ENCODE measurements around the gene ARHGAP33.

Gene ARHGAP33

GRCh38 chr19:35783469-35784434, 8.4 kb downstream of the ARHGAP33 start:
- Histone ChIP-seq H3K9me3 (ENCODE audit: insufficient read depth, low read depth, low read length) (no peaks in the 10 kb centered on the region), H3K4me3 (ENCODE audit: low read length) (peak overlapping the region; percentile 53), H3K9ac (ENCODE audit: low read depth, low read length) (no peak overlapping the region), H3K4me1 (ENCODE audit: insufficient read depth, low read length) (no peaks in the 10 kb centered on the region), H3K27me3 (ENCODE audit: insufficient read depth, low read length) (no peaks in the 10 kb centered on the region), H3K36me3 (ENCODE audit: insufficient read depth, low read length) (no peaks in the 10 kb centered on the region), H3K27ac (ENCODE audit: low read depth, low read length) (no peak overlapping the region)
- WGBS, result 45% methylated on average over 28 of the region's 28 CpGs

- H3K9me3 ChIP-seq (ENCODE audit: insufficient read depth, low read depth, low read length), result no peaks in the 10 kb centered on the region
- WGBS, result 12% methylated on average over 41 of the region's 45 CpGs
- H3K27ac ChIP-seq (ENCODE audit: low read depth, low read length), result no peak overlapping the region
- no peaks in the 10 kb centered on the region for H3K36me3 ChIP-seq (ENCODE audit: insufficient read depth, low read length)
- peak overlapping the region; percentile 53 for H3K4me3 ChIP-seq (ENCODE audit: low read length)
- H3K4me1 ChIP-seq (ENCODE audit: insufficient read depth, low read length), result no peaks in the 10 kb centered on the region
- H3K27me3 ChIP-seq (ENCODE audit: insufficient read depth, low read length), result no peaks in the 10 kb centered on the region
- peak overlapping the region; percentile 40; the same call in 1 of the 2 replicates for H3K9ac ChIP-seq (ENCODE audit: low read depth, low read length)
Observed at GRCh38 chr19:35784503-35785338, 9.4 kb downstream of the ARHGAP33 start.

GRCh38 chr19:35785339-35785627, 9.9 kb downstream of the ARHGAP33 start:
- H3K4me1 ChIP-seq (ENCODE audit: insufficient read depth, low read length), result no peaks in the 10 kb centered on the region
- WGBS, result 76% methylated on average over 10 of the region's 10 CpGs
- H3K36me3 ChIP-seq (ENCODE audit: insufficient read depth, low read length), result no peaks in the 10 kb centered on the region
- H3K9ac ChIP-seq (ENCODE audit: low read depth, low read length), result peak overlapping the region; percentile 40; the same call in 1 of the 2 replicates
- peak overlapping the region; percentile 48 for H3K4me3 ChIP-seq (ENCODE audit: low read length)
- H3K9me3 ChIP-seq (ENCODE audit: insufficient read depth, low read depth, low read length), result no peaks in the 10 kb centered on the region
- no peak overlapping the region for H3K27ac ChIP-seq (ENCODE audit: low read depth, low read length)
- no peaks in the 10 kb centered on the region for H3K27me3 ChIP-seq (ENCODE audit: insufficient read depth, low read length)

GRCh38 chr19:35786299-35787160, 11.2 kb downstream of the ARHGAP33 start:
- no peaks in the 10 kb centered on the region for H3K4me1 ChIP-seq (ENCODE audit: insufficient read depth, low read length)
- no peak overlapping the region for H3K27ac ChIP-seq (ENCODE audit: low read depth, low read length)

GRCh38 chr19:35787227-35787799, 11.9 kb downstream of the ARHGAP33 start:
- H3K4me3 ChIP-seq (ENCODE audit: low read length), result no peak overlapping the region
- H3K36me3 ChIP-seq (ENCODE audit: insufficient read depth, low read length), result no peaks in the 10 kb centered on the region
- 95% methylated on average over 15 of the region's 15 CpGs for whole genome bisulfite sequencing
- H3K9me3 ChIP-seq (ENCODE audit: insufficient read depth, low read depth, low read length), result no peaks in the 10 kb centered on the region
- no peak overlapping the region for H3K9ac ChIP-seq (ENCODE audit: low read depth, low read length)
- H3K4me1 ChIP-seq (ENCODE audit: insufficient read depth, low read length), result no peaks in the 10 kb centered on the region
- no peaks in the 10 kb centered on the region for H3K27me3 ChIP-seq (ENCODE audit: insufficient read depth, low read length)
- no peak overlapping the region for H3K27ac ChIP-seq (ENCODE audit: low read depth, low read length)

More at GRCh38 chr19:35786299-35787160, 11.2 kb downstream of the ARHGAP33 start:
- no peak overlapping the region for H3K9ac ChIP-seq (ENCODE audit: low read depth, low read length)
- no peak overlapping the region for H3K4me3 ChIP-seq (ENCODE audit: low read length)
- 92% methylated on average over 31 of the region's 31 CpGs for WGBS
- no peaks in the 10 kb centered on the region for H3K27me3 ChIP-seq (ENCODE audit: insufficient read depth, low read length)
- no peaks in the 10 kb centered on the region for H3K9me3 ChIP-seq (ENCODE audit: insufficient read depth, low read depth, low read length)
- no peaks in the 10 kb centered on the region for H3K36me3 ChIP-seq (ENCODE audit: insufficient read depth, low read length)

- Histone ChIP-seq H3K9ac (ENCODE audit: low read depth, low read length) (no peak overlapping the region), H3K36me3 (ENCODE audit: insufficient read depth, low read length) (no peaks in the 10 kb centered on the region), H3K4me1 (ENCODE audit: insufficient read depth, low read length) (no peaks in the 10 kb centered on the region), H3K9me3 (ENCODE audit: insufficient read depth, low read depth, low read length) (no peaks in the 10 kb centered on the region), H3K27ac (ENCODE audit: low read depth, low read length) (no peak overlapping the region), H3K27me3 (ENCODE audit: insufficient read depth, low read length) (no peaks in the 10 kb centered on the region; the same call in 1 of the 2 replicates), H3K4me3 (ENCODE audit: low read length) (no peak overlapping the region)
- 83% methylated on average over 10 of the region's 12 CpGs for WGBS
Observed at GRCh38 chr19:35788205-35788960, 13.0 kb downstream of the ARHGAP33 start.

- WGBS, result 83% methylated on average over 11 of the region's 11 CpGs
- Histone ChIP-seq H3K9me3 (ENCODE audit: insufficient read depth, low read depth, low read length) (no peaks in the 10 kb centered on the region), H3K4me1 (ENCODE audit: insufficient read depth, low read length) (no peaks in the 10 kb centered on the region), H3K4me3 (ENCODE audit: low read length) (no peak overlapping the region), H3K27ac (ENCODE audit: low read depth, low read length) (no peak overlapping the region), H3K36me3 (ENCODE audit: insufficient read depth, low read length) (no peaks in the 10 kb centered on the region), H3K9ac (ENCODE audit: low read depth, low read length) (no peak overlapping the region), H3K27me3 (ENCODE audit: insufficient read depth, low read length) (no peaks in the 10 kb centered on the region; the same call in 1 of the 2 replicates)
Observed at GRCh38 chr19:35789195-35789977, 14.0 kb downstream of the ARHGAP33 start.

GRCh38 chr19:35789978-35790944, 14.9 kb downstream of the ARHGAP33 start:
- H3K27ac ChIP-seq (ENCODE audit: low read depth, low read length), result no peak overlapping the region
- H3K9me3 ChIP-seq (ENCODE audit: insufficient read depth, low read depth, low read length), result no peaks in the 10 kb centered on the region
- 91% methylated on average over 19 of the region's 19 CpGs for WGBS
- no peaks in the 10 kb centered on the region for H3K4me1 ChIP-seq (ENCODE audit: insufficient read depth, low read length)
- no peak overlapping the region for H3K9ac ChIP-seq (ENCODE audit: low read depth, low read length)
- H3K4me3 ChIP-seq (ENCODE audit: low read length), result no peak overlapping the region
- no peaks in the 10 kb centered on the region for H3K36me3 ChIP-seq (ENCODE audit: insufficient read depth, low read length)
- peaks cover under 1% of the 10 kb centered on the region for H3K27me3 ChIP-seq (ENCODE audit: insufficient read depth, low read length)
